Measurements from ENCODE around the gene BEST3. TPM values are rescaled to one million over a fixed set of nuclear protein-coding genes. Genes with fewer than 3 reads are reported as not detected.

The BEST3 gene
- total RNA-seq, 4 donors from 2014 or later = 0.21 TPM; not detected in 3

- intact Hi-C loops (cut with DNase I; ENCODE audit: low total_unique reads) = no loop called here
- Histone ChIP-seq H3K4me3 (no peak overlapping the region), H3K27me3 (no peaks in the 10 kb centered on the region), H3K9me3 (no peaks in the 10 kb centered on the region), H3K36me3 (no peaks in the 10 kb centered on the region), H3K4me1 (no peaks in the 10 kb centered on the region), H3K27ac (no peak overlapping the region)
- no peak for TF ChIP-seq POLR2A (IDR thresholded peaks at IDR 0.05)
- TF ChIP-seq, protein P1, sequence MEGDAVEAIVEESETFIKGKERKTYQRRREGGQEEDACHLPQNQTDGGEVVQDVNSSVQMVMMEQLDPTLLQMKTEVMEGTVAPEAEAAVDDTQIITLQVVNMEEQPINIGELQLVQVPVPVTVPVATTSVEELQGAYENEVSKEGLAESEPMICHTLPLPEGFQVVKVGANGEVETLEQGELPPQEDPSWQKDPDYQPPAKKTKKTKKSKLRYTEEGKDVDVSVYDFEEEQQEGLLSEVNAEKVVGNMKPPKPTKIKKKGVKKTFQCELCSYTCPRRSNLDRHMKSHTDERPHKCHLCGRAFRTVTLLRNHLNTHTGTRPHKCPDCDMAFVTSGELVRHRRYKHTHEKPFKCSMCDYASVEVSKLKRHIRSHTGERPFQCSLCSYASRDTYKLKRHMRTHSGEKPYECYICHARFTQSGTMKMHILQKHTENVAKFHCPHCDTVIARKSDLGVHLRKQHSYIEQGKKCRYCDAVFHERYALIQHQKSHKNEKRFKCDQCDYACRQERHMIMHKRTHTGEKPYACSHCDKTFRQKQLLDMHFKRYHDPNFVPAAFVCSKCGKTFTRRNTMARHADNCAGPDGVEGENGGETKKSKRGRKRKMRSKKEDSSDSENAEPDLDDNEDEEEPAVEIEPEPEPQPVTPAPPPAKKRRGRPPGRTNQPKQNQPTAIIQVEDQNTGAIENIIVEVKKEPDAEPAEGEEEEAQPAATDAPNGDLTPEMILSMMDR (IDR thresholded peaks at IDR 0.05) = no peak
- no peak for DNase-seq
These were observed 16.9 kb downstream of the BEST3 start for GRCh38 chr12:69682110-69682755.

DNA sequence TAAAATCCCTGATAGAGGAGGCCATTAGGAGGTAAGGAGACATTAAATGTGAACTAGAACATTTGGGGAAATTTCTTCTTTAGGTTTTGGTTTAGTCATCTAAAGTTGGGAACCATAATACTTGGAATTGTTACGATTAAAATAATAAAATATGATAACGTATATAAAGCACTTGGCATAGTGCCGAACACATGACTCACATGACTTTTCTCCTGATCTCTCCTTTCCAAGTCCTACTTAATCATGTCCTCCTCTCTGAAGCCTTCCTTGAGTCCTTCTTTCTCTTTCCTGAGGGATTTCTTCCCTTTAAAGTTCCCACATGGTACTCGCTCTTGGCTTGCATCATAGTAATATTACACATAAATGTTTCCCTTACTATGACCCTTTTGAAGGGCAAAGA is 20.0 kb downstream of the BEST3 start:
- no peaks in the 10 kb centered on the region for H3K4me1 ChIP-seq
- intact Hi-C loops (cut with DNase I; ENCODE audit: low total_unique reads) = no loop called here
- H3K4me3 ChIP-seq = no peak overlapping the region
- DNase-seq = no peak
- H3K27me3 ChIP-seq = no peaks in the 10 kb centered on the region
- H3K9me3 ChIP-seq = no peaks in the 10 kb centered on the region
- TF ChIP-seq, protein P1 (IDR thresholded peaks at IDR 0.05) = no peak
- no peak for TF ChIP-seq POLR2A (IDR thresholded peaks at IDR 0.05)
- no peaks in the 10 kb centered on the region for H3K36me3 ChIP-seq
- no peak overlapping the region for H3K27ac ChIP-seq

DNA sequence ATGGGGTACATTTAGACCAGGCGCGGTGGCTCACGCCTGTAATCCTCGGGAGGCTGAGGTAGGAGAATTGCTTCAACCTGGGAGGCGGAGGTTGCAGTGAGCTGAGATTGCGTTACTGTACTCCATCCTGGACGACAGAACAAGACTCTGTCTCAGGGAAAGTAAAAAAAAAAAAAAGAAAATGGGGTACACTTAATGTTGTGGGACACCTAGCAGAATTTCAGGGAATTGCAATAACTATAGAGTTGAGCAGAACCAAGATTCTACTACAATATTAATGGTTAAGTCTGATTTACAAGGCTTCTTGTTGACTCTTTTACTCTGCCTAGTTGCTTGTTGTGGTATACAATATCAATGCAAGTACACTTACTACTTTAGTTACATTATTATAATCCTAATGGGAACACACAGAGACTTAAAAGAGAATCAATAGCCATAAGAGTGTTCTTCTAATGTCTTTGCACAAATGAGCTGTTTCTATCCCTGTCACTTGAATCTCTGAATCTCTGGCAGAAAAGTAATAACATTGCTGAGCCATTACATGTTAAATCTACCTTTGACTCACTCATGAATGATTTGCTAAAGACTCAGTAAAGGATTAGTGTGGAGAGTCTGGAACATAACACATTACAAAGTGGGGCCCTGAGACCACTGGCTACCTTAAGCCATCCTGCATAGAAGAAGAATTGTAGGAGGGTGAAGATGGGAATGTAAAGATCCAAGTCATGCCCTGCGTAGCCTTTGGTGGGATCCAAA is 22.7 kb downstream of the BEST3 start:
- no peak for TF ChIP-seq POLR2A (IDR thresholded peaks at IDR 0.05)
- TF ChIP-seq, protein P1 (IDR thresholded peaks at IDR 0.05) = no peak
- Histone ChIP-seq H3K27ac (no peak overlapping the region), H3K4me1 (no peaks in the 10 kb centered on the region), H3K4me3 (no peak overlapping the region), H3K9me3 (no peaks in the 10 kb centered on the region), H3K36me3 (no peaks in the 10 kb centered on the region), H3K27me3 (no peaks in the 10 kb centered on the region)
- intact Hi-C loops (cut with DNase I; ENCODE audit: low total_unique reads) = no loop called here
- DNase-seq = no peak

GRCh38 chr12:69672195-69672594 is 26.9 kb downstream of the BEST3 start:
- H3K4me1 ChIP-seq = no peaks in the 10 kb centered on the region
- no peak for DNase-seq
- H3K27me3 ChIP-seq = no peaks in the 10 kb centered on the region
- no peak for TF ChIP-seq POLR2A (IDR thresholded peaks at IDR 0.05)
- TF ChIP-seq, protein P1 (IDR thresholded peaks at IDR 0.05) = no peak
- no peak overlapping the region for H3K27ac ChIP-seq
- H3K4me3 ChIP-seq = no peak overlapping the region
- no peaks in the 10 kb centered on the region for H3K9me3 ChIP-seq
- no peaks in the 10 kb centered on the region for H3K36me3 ChIP-seq
- intact Hi-C loops (cut with DNase I; ENCODE audit: low total_unique reads) = no loop called here

GRCh38 chr12:69671597-69671996 is 27.5 kb downstream of the BEST3 start:
- Histone ChIP-seq H3K27me3 (no peaks in the 10 kb centered on the region), H3K4me1 (no peaks in the 10 kb centered on the region), H3K36me3 (no peaks in the 10 kb centered on the region), H3K4me3 (no peak overlapping the region), H3K27ac (no peak overlapping the region), H3K9me3 (no peaks in the 10 kb centered on the region)
- intact Hi-C loops (cut with DNase I; ENCODE audit: low total_unique reads) = no loop called here
- no peak for DNase-seq
- TF ChIP-seq, protein P1 (IDR thresholded peaks at IDR 0.05) = no peak
- TF ChIP-seq POLR2A (IDR thresholded peaks at IDR 0.05) = no peak

All from uterus (tissue), 4 donors.